ENCODE measurements around the gene ACTRT2.

Gene ACTRT2

DNA sequence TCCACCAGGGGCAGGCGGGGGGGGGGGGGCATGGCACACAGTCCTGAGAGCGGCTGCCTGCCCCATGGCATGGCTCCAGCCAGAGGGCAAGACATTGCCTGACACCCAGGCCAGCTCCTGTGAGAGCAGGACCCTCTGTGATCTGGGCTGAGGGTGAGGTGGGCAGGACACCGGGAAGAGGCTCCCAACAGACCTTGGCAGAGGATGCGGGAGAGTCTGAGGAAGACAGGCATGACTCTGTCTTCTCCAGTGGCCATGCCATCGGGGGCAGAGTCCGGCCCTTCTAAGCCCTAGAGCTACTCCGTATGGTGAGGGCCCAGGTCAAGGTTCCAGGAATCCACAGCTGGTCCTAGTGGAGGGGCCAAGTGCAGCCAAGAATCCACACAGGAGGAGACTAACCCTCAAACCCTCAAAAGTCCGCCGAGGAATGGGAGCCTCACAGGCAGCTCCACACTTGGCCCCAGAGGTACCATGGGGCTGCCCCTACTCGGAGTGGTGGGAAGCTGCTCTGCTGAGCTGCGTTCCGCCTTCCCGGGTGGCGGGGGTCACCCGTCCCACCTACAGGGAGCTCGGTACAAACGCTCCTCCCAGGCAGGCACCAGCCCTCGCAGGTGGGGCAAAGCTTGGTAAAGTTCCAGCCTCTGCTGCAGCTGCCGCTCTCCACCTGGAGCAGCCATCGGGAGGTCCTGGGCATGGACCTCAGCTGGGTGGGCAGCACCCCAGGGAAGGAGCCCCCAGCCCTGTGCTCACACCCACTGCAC is 6.5 kb downstream of the ACTRT2 start:
- in situ Hi-C loops (cut with MboI; ENCODE audit: low pct_unique_long_range_greater_than_20kb, low sequenced_read_pairs), result no loop called here
- DNase-seq, result no peak

GRCh38 chr1:3028531-3029282 is 7.4 kb downstream of the ACTRT2 start:
- in situ Hi-C loops (cut with MboI; ENCODE audit: low pct_unique_long_range_greater_than_20kb, low sequenced_read_pairs), result no loop called here
- DNase-seq, result no peak

DNA sequence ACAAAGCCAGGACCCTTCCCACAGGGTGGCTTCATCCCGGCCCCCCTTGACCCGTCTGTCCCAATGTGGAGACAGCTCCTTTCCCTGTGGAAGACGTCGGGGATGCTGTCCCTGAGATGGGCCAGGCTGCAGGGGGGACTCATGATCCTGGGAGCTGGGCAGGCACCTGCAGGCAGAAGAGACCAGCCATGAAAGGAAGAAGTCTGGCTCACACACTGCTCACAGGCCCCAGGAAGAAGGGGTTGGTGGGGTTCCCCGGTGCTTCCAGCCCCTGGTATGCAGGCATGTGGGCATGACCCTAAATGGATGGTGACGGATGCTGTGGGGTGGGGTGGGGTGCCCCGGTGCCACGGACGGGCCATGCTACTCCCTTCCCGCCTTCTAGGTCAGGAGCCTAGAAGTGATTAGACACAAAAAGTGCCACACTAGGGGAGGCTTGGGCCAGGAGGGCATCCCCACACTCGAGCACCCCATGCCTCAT is 8.3 kb downstream of the ACTRT2 start:
- in situ Hi-C loops (cut with MboI; ENCODE audit: low pct_unique_long_range_greater_than_20kb, low sequenced_read_pairs), result no loop called here
- no peak for DNase-seq

GRCh38 chr1:3029991-3030662 is 8.9 kb downstream of the ACTRT2 start:
- no peak for DNase-seq
- in situ Hi-C loops (cut with MboI; ENCODE audit: low pct_unique_long_range_greater_than_20kb, low sequenced_read_pairs), result no loop called here

DNA sequence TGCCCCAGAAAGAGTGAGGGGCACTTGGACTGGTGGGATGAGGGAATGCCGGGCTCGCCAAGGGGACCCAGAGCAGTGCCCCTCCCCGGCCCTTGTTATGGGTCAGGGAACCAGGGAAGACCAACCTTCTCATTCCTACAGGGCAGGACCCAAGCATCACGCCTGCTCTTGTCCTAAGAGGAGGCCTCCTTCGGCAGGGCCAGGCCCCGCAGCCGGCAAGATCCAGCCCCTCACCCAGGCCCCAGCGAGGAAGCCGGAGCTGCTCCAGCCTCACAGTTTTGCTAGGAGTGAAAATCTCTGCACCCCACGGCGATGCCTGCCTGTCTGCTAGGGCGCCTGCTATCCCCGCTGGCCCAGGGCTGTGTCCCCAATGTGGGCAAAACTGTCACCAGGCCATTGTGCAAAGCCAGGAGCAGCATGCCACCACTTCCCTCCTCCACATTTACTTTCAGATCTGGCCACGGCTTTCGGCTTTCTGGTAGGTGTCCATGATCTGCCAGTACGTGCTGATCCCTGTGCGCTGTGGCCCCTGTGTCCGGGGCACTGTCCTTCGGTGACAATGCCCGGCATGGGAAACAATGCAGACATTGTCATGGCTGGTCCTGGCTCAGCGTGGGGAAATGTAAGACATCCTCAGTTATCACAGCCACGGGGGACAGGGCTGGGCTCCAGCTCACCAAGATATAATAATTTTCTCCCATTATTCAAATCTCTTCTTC is 9.6 kb downstream of the ACTRT2 start:
- in situ Hi-C loops (cut with MboI; ENCODE audit: low pct_unique_long_range_greater_than_20kb, low sequenced_read_pairs), result no loop called here
- DNase-seq, result no peak

DNA sequence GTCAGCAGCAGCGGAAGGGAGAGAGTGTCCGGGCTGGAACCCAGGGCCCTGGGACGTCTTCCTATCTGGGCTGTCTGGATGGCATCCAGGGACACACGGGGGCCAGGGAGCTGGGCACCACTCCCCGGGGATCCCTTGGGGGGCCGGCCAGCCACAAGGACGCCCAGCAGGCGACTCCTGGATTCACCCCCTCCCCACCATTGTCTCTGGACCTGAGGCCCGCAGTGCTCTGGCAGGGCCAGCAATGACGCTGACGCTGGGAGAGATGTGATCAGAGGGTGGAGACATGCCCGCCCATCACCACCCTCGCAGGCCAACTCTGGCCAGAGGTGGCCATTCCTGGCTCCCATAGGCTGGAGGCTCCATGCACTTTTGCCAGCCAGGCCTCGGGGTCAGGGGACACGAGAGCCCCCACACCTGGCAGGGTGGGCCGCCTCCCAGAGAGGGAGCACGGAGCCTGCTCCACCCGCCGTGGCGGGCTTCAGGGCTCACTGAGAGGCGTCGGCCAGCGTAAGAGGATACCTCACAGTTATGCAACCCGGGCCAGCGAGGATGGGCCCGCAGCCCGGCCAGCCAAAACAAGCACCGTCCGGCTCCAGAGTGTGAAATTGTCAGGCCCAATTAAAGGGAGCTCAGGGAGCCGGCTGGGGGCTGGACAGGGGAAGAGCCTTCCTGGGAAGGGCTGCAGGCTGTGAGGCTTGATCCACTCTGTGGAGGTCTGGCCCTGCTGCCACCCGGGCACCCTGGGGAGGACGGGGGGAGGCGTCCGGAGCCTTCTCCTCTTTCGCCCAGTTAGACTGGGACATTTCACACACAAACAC is 10.3 kb downstream of the ACTRT2 start:
- no peak for DNase-seq
- in situ Hi-C loops (cut with MboI; ENCODE audit: low pct_unique_long_range_greater_than_20kb, low sequenced_read_pairs), result no loop called here

- DNase-seq, result no peak
- in situ Hi-C loops (cut with MboI; ENCODE audit: low pct_unique_long_range_greater_than_20kb, low sequenced_read_pairs), result no loop called here
These were observed 11.2 kb downstream of the ACTRT2 start for GRCh38 chr1:3032371-3033039.

DNA sequence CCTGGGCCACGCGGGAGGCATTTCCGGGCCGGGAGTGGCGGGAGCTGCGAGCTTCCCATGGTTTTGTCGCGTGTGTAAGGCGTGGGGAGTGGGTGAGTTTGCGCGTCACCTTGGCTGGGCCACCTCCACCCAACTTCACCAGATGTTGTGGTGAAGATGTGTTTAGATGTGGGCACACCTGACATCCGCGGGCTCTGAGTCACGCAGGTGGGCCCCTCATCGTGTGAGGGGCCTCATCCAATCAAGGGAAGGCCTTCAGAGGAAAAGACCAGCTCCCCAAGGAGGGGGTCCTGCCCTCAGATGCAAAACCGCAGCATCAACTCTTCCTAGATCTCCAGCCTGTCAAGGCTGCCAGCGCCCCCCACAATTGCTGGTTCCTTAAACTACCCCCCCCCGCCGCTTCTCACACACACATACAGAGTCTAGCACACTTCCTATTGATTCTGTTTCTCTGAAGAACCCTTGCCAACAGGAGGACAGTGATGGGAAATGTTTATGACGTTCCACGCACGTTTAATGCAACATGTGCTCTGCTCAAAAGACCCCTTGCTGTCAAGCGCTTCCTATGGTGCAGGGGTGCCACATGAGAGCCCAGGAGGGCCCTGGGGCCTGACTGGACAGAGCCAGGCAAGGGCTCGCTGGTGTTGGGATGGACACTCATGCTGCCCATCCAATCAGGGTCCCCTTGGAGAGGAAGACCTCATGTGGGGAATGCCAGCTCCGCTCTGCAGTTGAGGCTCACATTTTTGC is 11.9 kb downstream of the ACTRT2 start:
- in situ Hi-C loops (cut with MboI; ENCODE audit: low pct_unique_long_range_greater_than_20kb, low sequenced_read_pairs), result no loop called here
- DNase-seq, result no peak

GRCh38 chr1:3033790-3034090 is 12.5 kb downstream of the ACTRT2 start:
- DNase-seq, result no peak
- in situ Hi-C loops (cut with MboI; ENCODE audit: low pct_unique_long_range_greater_than_20kb, low sequenced_read_pairs), result no loop called here

DNA sequence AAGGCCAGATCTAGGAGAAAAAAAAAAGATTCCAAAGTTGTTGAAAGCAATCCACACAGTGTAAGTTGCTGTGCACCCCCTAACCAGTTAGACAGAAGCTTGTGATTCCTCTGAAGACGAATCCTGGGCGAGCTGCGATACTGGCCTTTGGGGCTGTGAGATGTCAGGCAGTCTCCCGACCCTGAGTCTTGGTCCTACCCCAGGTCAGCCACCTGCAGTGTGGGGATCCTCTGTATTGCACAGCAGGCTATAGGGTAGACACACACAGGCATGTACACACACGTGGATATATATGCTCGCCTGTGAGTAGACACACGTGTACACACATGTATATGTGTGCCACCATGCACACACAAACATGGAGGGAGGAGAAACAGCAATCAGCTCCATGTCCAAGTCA is 12.9 kb downstream of the ACTRT2 start:
- in situ Hi-C loops (cut with MboI; ENCODE audit: low pct_unique_long_range_greater_than_20kb, low sequenced_read_pairs), result no loop called here

DNA sequence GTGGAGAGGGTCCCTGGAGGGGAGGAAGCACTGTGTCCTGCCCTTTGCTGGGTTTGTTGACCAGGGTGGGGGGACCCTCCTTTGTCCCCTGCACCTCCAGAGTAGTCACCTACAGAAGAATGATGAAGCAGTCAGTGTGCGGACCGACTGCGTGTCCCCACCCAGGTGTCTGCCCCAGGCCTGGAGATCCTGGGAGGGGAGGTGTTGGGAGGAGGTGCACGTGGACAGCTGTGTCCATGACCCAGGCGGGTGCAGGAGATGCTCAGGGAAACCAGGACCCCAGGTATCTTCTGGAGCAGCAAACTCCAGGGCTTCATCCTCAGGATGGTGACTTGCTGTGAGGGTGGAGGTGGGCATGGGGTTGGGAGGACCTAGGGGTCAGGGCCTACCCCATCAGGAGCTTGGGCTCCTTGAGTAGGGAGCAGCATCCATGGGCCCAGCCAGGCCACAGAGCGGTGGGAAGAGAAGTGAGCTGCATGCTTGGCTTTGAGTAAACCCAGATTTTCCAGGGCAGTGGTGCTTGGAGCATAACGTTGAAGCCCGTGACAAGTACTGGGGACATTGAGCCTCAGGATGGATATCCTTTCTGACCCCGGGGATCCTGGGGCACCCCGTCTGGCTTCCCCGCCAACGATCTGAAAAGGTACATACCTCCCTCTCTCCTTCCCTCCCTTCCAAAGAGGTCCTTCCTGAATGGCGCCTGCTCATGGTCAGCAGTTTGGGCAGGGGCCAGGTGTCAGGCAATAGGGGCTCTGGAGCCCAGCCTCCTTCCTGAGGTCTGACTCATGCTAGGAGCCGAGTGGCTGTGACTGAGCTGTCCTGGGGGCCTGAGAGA is 13.7 kb downstream of the ACTRT2 start:
- no peak for DNase-seq
- in situ Hi-C loops (cut with MboI; ENCODE audit: low pct_unique_long_range_greater_than_20kb, low sequenced_read_pairs), result no loop called here

More for the DNA sequence above, 12.9 kb downstream of the ACTRT2 start:
- DNase-seq, result no peak

DNA sequence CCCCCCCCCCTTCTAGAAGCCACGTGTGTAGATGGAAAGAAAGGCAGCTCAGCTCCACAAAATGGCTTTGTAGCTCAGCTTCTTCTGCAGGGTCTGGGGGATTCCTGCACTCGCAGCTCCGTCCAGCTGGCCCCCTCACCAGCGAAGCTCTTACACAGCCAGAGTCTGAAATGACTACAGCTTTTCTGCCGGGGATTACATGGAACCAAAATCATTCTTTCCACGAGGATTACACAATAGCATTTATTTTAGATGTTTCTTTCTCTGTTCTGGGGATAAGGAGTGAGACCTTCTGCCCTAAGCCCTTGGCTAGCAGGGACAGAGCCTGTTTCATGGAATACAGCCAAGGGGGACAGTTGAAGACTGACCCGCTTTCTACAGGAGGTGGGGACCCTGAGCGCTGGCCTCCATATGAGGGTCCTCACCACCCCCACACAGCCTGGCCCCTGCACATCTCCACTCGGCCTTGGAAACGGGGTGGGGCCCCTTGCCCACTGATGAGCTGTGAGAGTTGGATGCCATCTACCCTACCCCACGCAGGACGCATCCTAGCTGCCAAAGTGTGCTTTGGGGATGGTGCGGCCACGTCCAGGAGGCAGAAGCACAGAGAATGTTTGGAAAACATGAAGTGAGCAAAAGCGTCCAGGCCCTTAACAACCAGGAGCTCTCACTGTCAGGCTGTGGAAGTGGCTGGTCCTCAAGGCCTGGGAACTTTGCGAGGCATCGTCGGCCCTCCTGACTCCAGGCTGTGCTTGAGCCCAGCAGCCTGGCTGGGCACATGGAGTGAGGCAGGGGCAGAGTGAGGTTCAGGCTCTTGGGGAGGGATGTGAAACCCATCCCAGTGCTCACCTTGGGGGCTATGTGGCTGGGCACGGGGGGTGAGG is 14.5 kb downstream of the ACTRT2 start:
- in situ Hi-C loops (cut with MboI; ENCODE audit: low pct_unique_long_range_greater_than_20kb, low sequenced_read_pairs), result no loop called here
- DNase-seq, result no peak

GRCh38 chr1:3036447-3037280 is 15.4 kb downstream of the ACTRT2 start:
- no peak for DNase-seq
- in situ Hi-C loops (cut with MboI; ENCODE audit: low pct_unique_long_range_greater_than_20kb, low sequenced_read_pairs), result no loop called here

GRCh38 chr1:3037281-3038040 is 16.2 kb downstream of the ACTRT2 start:
- in situ Hi-C loops (cut with MboI; ENCODE audit: low pct_unique_long_range_greater_than_20kb, low sequenced_read_pairs), result no loop called here
- DNase-seq, result no peak
